Measurements from ENCODE around the gene SPATS1. TPM values are rescaled to one million over a fixed set of nuclear protein-coding genes. Genes with fewer than 3 reads are reported as not detected.
A peak's percentile ranks its signal among the peaks of the same experiment; 100 is the strongest.

SPATS1 gene
- total RNA-seq, 1 experiment from 2014 or later, result not detected

GRCh38 chr6:44297063-44298038, 45.1 kb upstream of the SPATS1 start (continued):
- TF ChIP-seq AR (CRISPR knock-in tag; IDR thresholded peaks at IDR 0.05) (no peak), ATF2 (CRISPR knock-in tag; IDR thresholded peaks at IDR 0.05; ENCODE audit: borderline replicate concordance, low read depth) (no peak), USF2 (CRISPR knock-in tag; IDR thresholded peaks at IDR 0.05) (0 out of 2 replicates have a peak, but pooled peaks have one; percentile 16), RELA (CRISPR knock-in tag; IDR thresholded peaks at IDR 0.05; ENCODE audit: borderline replicate concordance) (peak; percentile 73; the same call in 1 of the 2 replicates), HMGXB4 (CRISPR knock-in tag; IDR thresholded peaks at IDR 0.05) (peak; percentile 18; the same call in 1 of the 2 replicates), ZNF425 (CRISPR knock-in tag; conservative IDR thresholded peaks at IDR 0.05) (no peak), FOXP4 (CRISPR knock-in tag; IDR thresholded peaks at IDR 0.05) (0 out of 2 replicates have a peak, but pooled peaks have one; percentile 1), GABPB1 (CRISPR knock-in tag; IDR thresholded peaks at IDR 0.05) (no peak), AFF4 (CRISPR knock-in tag; IDR thresholded peaks at IDR 0.05; ENCODE audit: borderline replicate concordance) (no peak)
